Esophagus muscularis mucosa (tissue), 4 donors: ENCODE data around the gene GRK5.

ENCODE experiments used
- EP300 ChIP-seq: sonication (generic); formaldehyde crosslinking; IDR thresholded peaks from one replicate; pipeline ENCODE4 v1.6.1; 2017; ENCODE audit warnings: antibody characterized with exemption
- POLR2AphosphoS5 ChIP-seq, 2 donors: sonication (generic); formaldehyde crosslinking; IDR thresholded peaks; one replicate each; pipeline ENCODE4 v1.6.1; 2017; ENCODE audit warnings: antibody characterized with exemption in 2 of 2
- TF ChIP-seq, protein P1 (sequence below), 3 experiments: fragments of 200-600 bp in 2 of 3; fragments of 450-650 bp in 1 of 3; sonication (generic) in 2 of 3; IDR thresholded peaks; one replicate each; pipeline ENCODE4 v1.5.1; 2017 to 2019; ENCODE audit warnings: antibody characterized with exemption in 3 of 3, mild to moderate bottlenecking in 2 of 3, moderate library complexity in 1 of 3

DNA sequence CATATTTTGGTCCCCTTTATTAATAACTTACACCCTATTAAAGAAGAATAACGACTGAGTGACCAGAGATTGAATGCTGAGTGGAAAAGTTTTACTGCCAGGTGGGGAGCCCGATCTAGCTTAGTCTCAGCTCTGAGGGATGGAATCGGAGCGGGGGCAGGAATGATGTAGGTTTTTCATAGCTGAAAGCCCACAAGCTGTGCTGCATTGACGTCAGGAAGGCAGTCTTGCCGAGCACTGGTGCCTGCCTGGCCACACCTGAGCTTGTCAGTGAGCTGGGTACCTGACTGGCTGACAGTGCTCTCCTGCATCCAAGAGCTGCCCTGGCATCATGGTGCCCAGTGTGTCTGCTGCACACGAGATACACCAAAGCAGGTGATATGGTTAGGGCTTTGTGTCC lies 34.8 kb downstream of the GRK5 start:
- TF ChIP-seq EP300 (no peak), POLR2AphosphoS5 (IDR thresholded peaks at IDR 0.05) (no peak)
- TF ChIP-seq, protein P1, sequence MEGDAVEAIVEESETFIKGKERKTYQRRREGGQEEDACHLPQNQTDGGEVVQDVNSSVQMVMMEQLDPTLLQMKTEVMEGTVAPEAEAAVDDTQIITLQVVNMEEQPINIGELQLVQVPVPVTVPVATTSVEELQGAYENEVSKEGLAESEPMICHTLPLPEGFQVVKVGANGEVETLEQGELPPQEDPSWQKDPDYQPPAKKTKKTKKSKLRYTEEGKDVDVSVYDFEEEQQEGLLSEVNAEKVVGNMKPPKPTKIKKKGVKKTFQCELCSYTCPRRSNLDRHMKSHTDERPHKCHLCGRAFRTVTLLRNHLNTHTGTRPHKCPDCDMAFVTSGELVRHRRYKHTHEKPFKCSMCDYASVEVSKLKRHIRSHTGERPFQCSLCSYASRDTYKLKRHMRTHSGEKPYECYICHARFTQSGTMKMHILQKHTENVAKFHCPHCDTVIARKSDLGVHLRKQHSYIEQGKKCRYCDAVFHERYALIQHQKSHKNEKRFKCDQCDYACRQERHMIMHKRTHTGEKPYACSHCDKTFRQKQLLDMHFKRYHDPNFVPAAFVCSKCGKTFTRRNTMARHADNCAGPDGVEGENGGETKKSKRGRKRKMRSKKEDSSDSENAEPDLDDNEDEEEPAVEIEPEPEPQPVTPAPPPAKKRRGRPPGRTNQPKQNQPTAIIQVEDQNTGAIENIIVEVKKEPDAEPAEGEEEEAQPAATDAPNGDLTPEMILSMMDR (IDR thresholded peaks at IDR 0.05), result no peak
